ENCODE data around the gene ERBB2. TPM values are rescaled to one million over a fixed set of nuclear protein-coding genes. Genes with fewer than 3 reads are reported as not detected.

Gene ERBB2
- total RNA-seq, 1 donor = 44.2 TPM

DNA sequence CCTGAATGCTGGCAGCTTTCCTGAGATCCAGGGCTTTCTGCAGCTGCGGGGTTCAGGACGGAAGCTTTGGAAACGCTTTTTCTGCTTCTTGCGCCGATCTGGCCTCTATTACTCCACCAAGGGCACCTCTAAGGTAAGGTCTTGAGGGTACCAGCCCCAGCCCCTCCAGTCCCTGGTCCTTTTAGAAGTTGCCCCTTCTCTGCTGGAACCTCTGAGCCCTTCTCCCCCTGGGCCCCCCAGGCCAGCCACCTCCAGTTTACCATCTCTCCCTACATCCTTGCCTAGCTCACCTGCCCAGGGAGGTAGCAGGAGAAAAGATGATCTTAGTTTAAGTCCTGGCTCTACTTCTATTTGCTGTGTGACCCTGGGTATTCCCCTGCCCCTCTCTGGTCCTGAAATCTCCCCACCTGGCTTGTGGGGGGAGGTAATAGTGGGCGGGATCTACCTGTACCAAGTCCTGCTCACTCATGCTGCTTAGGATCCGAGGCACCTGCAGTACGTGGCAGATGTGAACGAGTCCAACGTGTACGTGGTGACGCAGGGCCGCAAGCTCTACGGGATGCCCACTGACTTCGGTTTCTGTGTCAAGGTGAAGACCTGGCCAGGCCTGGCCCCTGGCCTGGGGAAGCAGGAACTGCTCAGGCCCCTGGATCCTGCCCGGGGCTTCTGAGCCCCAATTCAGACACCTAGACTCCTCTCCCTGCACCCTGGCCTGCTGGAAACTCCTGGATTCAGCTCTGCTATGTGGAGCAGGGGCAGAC, 44.4 kb downstream of the ERBB2 start:
- H3K27ac ChIP-seq (ENCODE audit: low read depth, low read length) = no peak overlapping the region
- TF ChIP-seq, protein P1, sequence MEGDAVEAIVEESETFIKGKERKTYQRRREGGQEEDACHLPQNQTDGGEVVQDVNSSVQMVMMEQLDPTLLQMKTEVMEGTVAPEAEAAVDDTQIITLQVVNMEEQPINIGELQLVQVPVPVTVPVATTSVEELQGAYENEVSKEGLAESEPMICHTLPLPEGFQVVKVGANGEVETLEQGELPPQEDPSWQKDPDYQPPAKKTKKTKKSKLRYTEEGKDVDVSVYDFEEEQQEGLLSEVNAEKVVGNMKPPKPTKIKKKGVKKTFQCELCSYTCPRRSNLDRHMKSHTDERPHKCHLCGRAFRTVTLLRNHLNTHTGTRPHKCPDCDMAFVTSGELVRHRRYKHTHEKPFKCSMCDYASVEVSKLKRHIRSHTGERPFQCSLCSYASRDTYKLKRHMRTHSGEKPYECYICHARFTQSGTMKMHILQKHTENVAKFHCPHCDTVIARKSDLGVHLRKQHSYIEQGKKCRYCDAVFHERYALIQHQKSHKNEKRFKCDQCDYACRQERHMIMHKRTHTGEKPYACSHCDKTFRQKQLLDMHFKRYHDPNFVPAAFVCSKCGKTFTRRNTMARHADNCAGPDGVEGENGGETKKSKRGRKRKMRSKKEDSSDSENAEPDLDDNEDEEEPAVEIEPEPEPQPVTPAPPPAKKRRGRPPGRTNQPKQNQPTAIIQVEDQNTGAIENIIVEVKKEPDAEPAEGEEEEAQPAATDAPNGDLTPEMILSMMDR (IDR thresholded peaks at IDR 0.05; ENCODE audit: extremely low read depth, low read depth, low read length) = no peak
- no peak overlapping the region for H3K4me2 ChIP-seq (ENCODE audit: insufficient read depth, low read length)
- no peaks in the 10 kb centered on the region for H4K20me1 ChIP-seq (ENCODE audit: insufficient read depth, low read length)
- H3K4me1 ChIP-seq (ENCODE audit: insufficient read depth, low read length) = peaks cover 17% of the 10 kb centered on the region
- DNase-seq (ENCODE audit: insufficient read length, low spot score, missing footprints) = peak; percentile 49
- no peaks in the 10 kb centered on the region for H3K36me3 ChIP-seq (ENCODE audit: insufficient read depth, low read length)
- H3K27me3 ChIP-seq (ENCODE audit: insufficient read depth, low read length) = peaks cover 3% of the 10 kb centered on the region
- no peak overlapping the region for H2AFZ ChIP-seq (ENCODE audit: low read length)
- no peaks in the 10 kb centered on the region for H3K9me3 ChIP-seq (ENCODE audit: low read depth, low read length)
- no peaks in the 10 kb centered on the region for H3K79me2 ChIP-seq (ENCODE audit: insufficient read depth, low read length)
- H3K4me3 ChIP-seq (ENCODE audit: insufficient read depth, low read length) = no peak overlapping the region

DNA sequence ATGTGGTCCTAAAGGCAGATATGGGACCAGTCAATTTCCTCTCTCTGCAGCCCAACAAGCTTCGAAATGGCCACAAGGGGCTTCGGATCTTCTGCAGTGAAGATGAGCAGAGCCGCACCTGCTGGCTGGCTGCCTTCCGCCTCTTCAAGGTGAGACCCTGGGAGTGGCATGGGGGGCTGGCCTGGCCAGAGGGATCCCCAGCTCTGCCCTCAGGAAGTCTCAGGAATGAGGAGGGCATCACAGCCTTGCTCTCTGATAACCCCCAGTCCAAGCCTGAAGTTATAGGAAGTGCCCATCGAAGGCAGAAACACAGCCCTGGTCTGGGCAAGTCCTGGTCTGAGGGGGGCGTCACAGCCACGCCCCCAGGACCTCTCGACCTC, 45.0 kb downstream of the ERBB2 start:
- Histone ChIP-seq H3K4me3 (ENCODE audit: insufficient read depth, low read length) (no peak overlapping the region), H3K36me3 (ENCODE audit: insufficient read depth, low read length) (no peaks in the 10 kb centered on the region), H3K79me2 (ENCODE audit: insufficient read depth, low read length) (no peaks in the 10 kb centered on the region), H4K20me1 (ENCODE audit: insufficient read depth, low read length) (no peaks in the 10 kb centered on the region), H3K27me3 (ENCODE audit: insufficient read depth, low read length) (peaks cover 3% of the 10 kb centered on the region), H3K9me3 (ENCODE audit: low read depth, low read length) (no peaks in the 10 kb centered on the region), H3K4me1 (ENCODE audit: insufficient read depth, low read length) (peaks cover 11% of the 10 kb centered on the region), H3K4me2 (ENCODE audit: insufficient read depth, low read length) (no peak overlapping the region), H2AFZ (ENCODE audit: low read length) (no peak overlapping the region), H3K27ac (ENCODE audit: low read depth, low read length) (no peak overlapping the region)
- TF ChIP-seq, protein P1 (IDR thresholded peaks at IDR 0.05; ENCODE audit: extremely low read depth, low read depth, low read length) = no peak
- peak; percentile 58 for DNase-seq (ENCODE audit: insufficient read length, low spot score, missing footprints)

DNA sequence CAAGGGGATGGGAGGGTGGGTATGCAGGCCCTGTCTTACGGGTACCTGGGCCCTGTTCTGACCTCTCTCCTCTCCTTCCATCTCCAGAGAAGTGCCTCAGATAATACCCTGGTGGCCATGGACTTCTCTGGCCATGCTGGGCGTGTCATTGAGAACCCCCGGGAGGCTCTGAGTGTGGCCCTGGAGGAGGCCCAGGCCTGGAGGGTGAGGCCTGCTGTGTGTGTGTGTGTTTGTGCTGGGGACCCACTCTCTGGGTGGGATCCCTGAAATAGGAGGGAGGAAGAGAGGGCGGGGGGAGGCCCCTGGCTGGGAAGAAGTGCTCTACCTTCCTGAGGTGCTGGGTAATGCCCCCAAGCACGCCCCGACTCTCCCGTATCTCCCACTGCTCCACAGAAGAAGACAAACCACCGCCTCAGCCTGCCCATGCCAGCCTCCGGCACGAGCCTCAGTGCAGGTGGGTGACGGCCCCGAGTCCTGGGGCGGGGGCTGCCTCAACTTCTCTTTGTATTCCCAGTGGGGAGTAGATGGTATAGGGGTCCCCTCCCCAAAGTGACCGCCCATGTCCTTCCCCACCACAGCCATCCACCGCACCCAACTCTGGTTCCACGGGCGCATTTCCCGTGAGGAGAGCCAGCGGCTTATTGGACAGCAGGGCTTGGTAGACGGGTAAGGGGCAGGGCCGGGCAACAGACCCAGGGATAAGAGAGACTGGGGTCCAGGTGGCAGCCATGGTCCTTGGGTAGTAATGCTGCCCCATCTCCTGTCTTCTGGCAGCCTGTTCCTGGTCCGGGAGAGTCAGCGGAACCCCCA, 45.7 kb downstream of the ERBB2 start:
- Histone ChIP-seq H4K20me1 (ENCODE audit: insufficient read depth, low read length) (no peaks in the 10 kb centered on the region), H3K27me3 (ENCODE audit: insufficient read depth, low read length) (peaks cover 3% of the 10 kb centered on the region), H3K27ac (ENCODE audit: low read depth, low read length) (no peak overlapping the region), H3K9me3 (ENCODE audit: low read depth, low read length) (no peaks in the 10 kb centered on the region), H3K4me2 (ENCODE audit: insufficient read depth, low read length) (no peak overlapping the region), H3K36me3 (ENCODE audit: insufficient read depth, low read length) (no peaks in the 10 kb centered on the region), H3K4me1 (ENCODE audit: insufficient read depth, low read length) (peaks cover 5% of the 10 kb centered on the region), H2AFZ (ENCODE audit: low read length) (no peak overlapping the region), H3K79me2 (ENCODE audit: insufficient read depth, low read length) (no peaks in the 10 kb centered on the region), H3K4me3 (ENCODE audit: insufficient read depth, low read length) (no peak overlapping the region)
- TF ChIP-seq, protein P1 (IDR thresholded peaks at IDR 0.05; ENCODE audit: extremely low read depth, low read depth, low read length) = no peak
- DNase-seq (ENCODE audit: insufficient read length, low spot score, missing footprints) = peak; percentile 47

DNA sequence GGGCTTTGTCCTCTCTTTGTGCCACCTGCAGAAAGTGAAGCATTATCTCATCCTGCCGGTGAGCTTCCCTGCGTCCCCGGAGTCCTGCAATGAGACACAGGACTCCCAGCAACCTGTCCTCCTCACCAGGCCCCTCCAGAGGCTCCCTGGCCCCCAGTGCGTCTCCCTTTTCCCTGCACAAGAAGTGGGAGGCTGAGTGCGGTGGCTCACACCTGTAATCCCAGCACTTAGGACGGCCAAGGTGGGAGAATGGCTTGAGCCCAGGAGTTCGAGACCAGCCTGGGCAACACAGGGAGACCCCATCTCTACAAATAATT, 46.2 kb downstream of the ERBB2 start:
- Histone ChIP-seq H3K79me2 (ENCODE audit: insufficient read depth, low read length) (no peaks in the 10 kb centered on the region), H3K4me3 (ENCODE audit: insufficient read depth, low read length) (no peak overlapping the region), H3K9me3 (ENCODE audit: low read depth, low read length) (no peaks in the 10 kb centered on the region), H3K4me2 (ENCODE audit: insufficient read depth, low read length) (no peak overlapping the region), H4K20me1 (ENCODE audit: insufficient read depth, low read length) (no peaks in the 10 kb centered on the region), H3K4me1 (ENCODE audit: insufficient read depth, low read length) (peaks cover under 1% of the 10 kb centered on the region), H2AFZ (ENCODE audit: low read length) (no peak overlapping the region), H3K27me3 (ENCODE audit: insufficient read depth, low read length) (peaks cover 3% of the 10 kb centered on the region), H3K27ac (ENCODE audit: low read depth, low read length) (no peak overlapping the region), H3K36me3 (ENCODE audit: insufficient read depth, low read length) (no peaks in the 10 kb centered on the region)
- TF ChIP-seq, protein P1 (IDR thresholded peaks at IDR 0.05; ENCODE audit: extremely low read depth, low read depth, low read length) = no peak
- no peak for DNase-seq (ENCODE audit: insufficient read length, low spot score, missing footprints)

All from osteoblast (primary cell).